Sigmoid colon (tissue), 7 donors: ENCODE results near the gene KLF15. TPM values are rescaled to one million over a fixed set of nuclear protein-coding genes. Genes with fewer than 3 reads are reported as not detected.
A peak's percentile ranks its signal among the peaks of the same experiment; 100 is the strongest.
"Not testable (repeated sequence)": the region's sequence is repeated elsewhere in the genome, so short reads cannot be mapped to it uniquely, and the experiment has no call there.

Experiments
- DNase-seq: peaks from one replicate; pipeline ENCODE4 v3.0.0-alpha.2; 2019
- H3K27ac ChIP-seq, 4 donors: fragments of 200-600 bp; sonication (generic); one replicate each; pipeline ENCODE4 v1.5.1; 2016 to 2019; ENCODE audit warnings: mild to moderate bottlenecking in 1 of 4
- H3K27me3 ChIP-seq, 3 donors: fragments of 200-600 bp; sonication (generic); one replicate each; pipeline ENCODE4 v1.5.1; 2019; ENCODE audit warnings: mild to moderate bottlenecking in 1 of 3
- H3K36me3 ChIP-seq, 4 donors: fragments of 200-600 bp; sonication (generic); one replicate each; pipeline ENCODE4 v1.5.1; 2016 to 2019
- H3K4me1 ChIP-seq, 4 donors: fragments of 200-600 bp; sonication (generic); one replicate each; pipeline ENCODE4 v1.5.1; 2017 to 2019
- H3K4me3 ChIP-seq, 4 donors: fragments of 200-600 bp; sonication (generic); one replicate each; pipeline ENCODE4 v1.5.1; 2017 to 2019; ENCODE audit warnings: mild to moderate bottlenecking in 2 of 4, moderate library complexity in 1 of 4
- H3K9me3 ChIP-seq, 4 donors: fragments of 200-600 bp in 3 of 4; sonication (generic) in 3 of 4; one replicate each; pipeline versions ENCODE4 v1.5.1 to v1.6.1; 2013 to 2019
- CTCF ChIP-seq, 4 experiments: fragments of 450-650 bp in 3 of 4; fragments of 200-600 bp in 1 of 4; IDR thresholded peaks; one replicate each; pipeline ENCODE4 v1.5.1; 2016 to 2019; ENCODE audit warnings: antibody characterized with exemption in 4 of 4, mild to moderate bottlenecking in 3 of 4, moderate library complexity in 2 of 4
- EP300 ChIP-seq, 4 donors: sonication (generic); formaldehyde crosslinking; IDR thresholded peaks; one replicate each; pipeline ENCODE4 v1.6.1; 2017; ENCODE audit warnings: antibody characterized with exemption in 4 of 4
- POLR2A ChIP-seq, 2 donors: fragments of 450-650 bp; IDR thresholded peaks; one replicate each; pipeline ENCODE4 v1.6.1; 2016; ENCODE audit warnings: antibody characterized with exemption in 2 of 2, mild to moderate bottlenecking in 2 of 2, moderate library complexity in 2 of 2
- POLR2AphosphoS5 ChIP-seq, 4 donors: sonication (generic); formaldehyde crosslinking; IDR thresholded peaks; one replicate each; pipeline ENCODE4 v1.6.1; 2017; ENCODE audit warnings: antibody characterized with exemption in 4 of 4
- WGBS, 2 donors: extraction: QIAGEN DNeasy Blood & Tissue Kit; methylation state at CpG; one replicate each; pipeline ENCODE4 v1.1.7; 2013; 5-methylcytosine and 5-hydroxymethylcytosine counted together
- intact Hi-C: fragments of 100-400 bp; cut with DNase I; formaldehyde crosslinking; loops from one replicate; pipeline ENCODE4 v1.15.1; 2023
- polyA plus RNA-seq, 3 donors: library from polyadenylated mRNA; stranded (reverse); fragments of 200-250 nt; gene quantifications; one replicate each; pipeline ENCODE4 v1.2.3, GENCODE V29; 2013
- total RNA-seq, 4 donors: library from RNA; depleted of rRNA; stranded (reverse); fragments of >200 nt; gene quantifications; one replicate each; pipeline ENCODE4 v1.1.0, GENCODE V29; 2016
- donor health status: healthy with polysubstance abuse.
- donor health status: Bipolar disorder and iron deficiency.
- donor health status: healthy.

The KLF15 gene
- total and polyA plus RNA-seq, 7 donors: 0.69 to 50.2 (median 21.9) TPM

- peaks cover 0 to 8% (median 8%) of the 10 kb centered on the region in 4 donors for H3K4me1 ChIP-seq
- intact Hi-C loops: no loop called here
- H3K27me3 ChIP-seq: no peaks in the 10 kb centered on the region
- TF ChIP-seq POLR2A (IDR thresholded peaks at IDR 0.05): no peak
- TF ChIP-seq CTCF (IDR thresholded peaks at IDR 0.05): no peak
- TF ChIP-seq POLR2AphosphoS5 (IDR thresholded peaks at IDR 0.05): no peak
- no peak overlapping the region for H3K4me3 ChIP-seq
- peaks cover 0 to 20% (median 0%) of the 10 kb centered on the region in 4 donors for H3K36me3 ChIP-seq
- WGBS, 2 donors: 79 to 80% methylated on average over 3 of the region's 3 CpGs
- peak; percentile 52 for DNase-seq
- no peaks in the 10 kb centered on the region for H3K9me3 ChIP-seq
- H3K27ac ChIP-seq: no peak overlapping the region
These were observed 16.6 kb downstream of the KLF15 start for GRCh38 chr3:126340596-126340942.

GRCh38 chr3:126340081-126340511 is 17.1 kb downstream of the KLF15 start:
- Histone ChIP-seq H3K27ac (no peak overlapping the region), H3K27me3 (no peaks in the 10 kb centered on the region), H3K9me3 (no peaks in the 10 kb centered on the region), H3K4me3 (no peak overlapping the region), H3K4me1 (peaks cover 0 to 8% (median 8%) of the 10 kb centered on the region in 4 donors), H3K36me3 (peaks cover 0 to 18% (median 0%) of the 10 kb centered on the region in 4 donors)
- TF ChIP-seq CTCF (IDR thresholded peaks at IDR 0.05) (no peak), EP300 (IDR thresholded peaks at IDR 0.05) (no peak), POLR2A (IDR thresholded peaks at IDR 0.05) (no peak), POLR2AphosphoS5 (IDR thresholded peaks at IDR 0.05) (no peak)
- 66 to 78% methylated on average over 4 of the region's 4 CpGs for WGBS, 2 donors
- intact Hi-C loops: no loop called here
- peak; percentile 60 for DNase-seq

GRCh38 chr3:126339466-126339865 is 17.7 kb downstream of the KLF15 start:
- Histone ChIP-seq H3K36me3 (peaks cover 0 to 12% (median 0%) of the 10 kb centered on the region in 4 donors), H3K4me3 (no peak overlapping the region), H3K27me3 (no peaks in the 10 kb centered on the region), H3K9me3 (no peaks in the 10 kb centered on the region), H3K27ac (no peak overlapping the region), H3K4me1 (peaks cover 0 to 8% (median 8%) of the 10 kb centered on the region in 4 donors)
- TF ChIP-seq EP300 (IDR thresholded peaks at IDR 0.05) (no peak), POLR2AphosphoS5 (IDR thresholded peaks at IDR 0.05) (no peak), CTCF (IDR thresholded peaks at IDR 0.05) (no peak), POLR2A (IDR thresholded peaks at IDR 0.05) (no peak)
- intact Hi-C loops: no loop called here
- DNase-seq: peak; percentile 60
- WGBS, 2 donors: 73 to 84% methylated on average over 4 of the region's 4 CpGs

GRCh38 chr3:126338790-126339288 is 18.4 kb downstream of the KLF15 start:
- no peaks in the 10 kb centered on the region for H3K27me3 ChIP-seq
- no peak overlapping the region for H3K27ac ChIP-seq
- no peak for TF ChIP-seq POLR2AphosphoS5 (IDR thresholded peaks at IDR 0.05)
- TF ChIP-seq EP300 (IDR thresholded peaks at IDR 0.05): no peak
- no peaks in the 10 kb centered on the region for H3K9me3 ChIP-seq
- intact Hi-C loops: no loop called here
- H3K36me3 ChIP-seq: peaks cover 0 to 6% (median 0%) of the 10 kb centered on the region in 4 donors
- H3K4me1 ChIP-seq: peaks cover 0 to 8% (median 7%) of the 10 kb centered on the region in 4 donors
- WGBS, 2 donors: 53 to 59% methylated on average over 15 of the region's 15 CpGs
- peak; percentile 69 for DNase-seq
- no peak overlapping the region for H3K4me3 ChIP-seq

- 70 to 84% methylated on average over 11 of the region's 11 CpGs for WGBS, 2 donors
- no peaks in the 10 kb centered on the region for H3K36me3 ChIP-seq
- intact Hi-C loops: no loop called here
- no peak overlapping the region for H3K4me3 ChIP-seq
- TF ChIP-seq POLR2A (IDR thresholded peaks at IDR 0.05) (no peak), EP300 (IDR thresholded peaks at IDR 0.05) (no peak), CTCF (IDR thresholded peaks at IDR 0.05) (no peak), POLR2AphosphoS5 (IDR thresholded peaks at IDR 0.05) (no peak)
- H3K9me3 ChIP-seq: no peaks in the 10 kb centered on the region
- H3K27me3 ChIP-seq: no peaks in the 10 kb centered on the region
- peaks cover 0 to 3% (median under 1%) of the 10 kb centered on the region in 4 donors for H3K4me1 ChIP-seq
- DNase-seq: peak; percentile 64
- no peak overlapping the region for H3K27ac ChIP-seq
These were observed 19.1 kb downstream of the KLF15 start for GRCh38 chr3:126337980-126338651.

GRCh38 chr3:126331812-126332336 is 25.3 kb downstream of the KLF15 start:
- H3K36me3 ChIP-seq, H3K4me3 ChIP-seq, H3K4me1 ChIP-seq, DNase-seq, H3K27me3 ChIP-seq, intact Hi-C loops, H3K27ac ChIP-seq: not testable (repeated sequence)
- WGBS, 2 donors: 58 to 71% methylated on average over 15 of the region's 15 CpGs
- H3K9me3 ChIP-seq: peaks cover 5 to 11% (median 10%) of the 10 kb centered on the region in 4 donors
